SU-DHL-6 (cell line): ENCODE results near the gene MUCL1.

Experiments
- CTCF ChIP-seq: fragments of 200-600 bp; sonication (generic); IDR thresholded peaks from one replicate; pipeline ENCODE4 v1.5.1; 2017; ENCODE audit warnings: antibody characterized with exemption, mild to moderate bottlenecking, low read length, moderate library complexity; ENCODE audit not compliant: insufficient read depth, poor library complexity, severe bottlenecking
- EZH2phosphoT487 ChIP-seq: fragments of 200-600 bp; sonication (generic), shearing (Covaris generic); conservative IDR thresholded peaks from 2 replicates; pipeline ENCODE4 v1.6.1; 2018; ENCODE audit warnings: mild to moderate bottlenecking, antibody characterized with exemption, low read length, moderate library complexity, mixed read lengths

GRCh38 chr12:54829511-54829910 lies 24.8 kb upstream of the MUCL1 start:
- TF ChIP-seq CTCF, result no peak
- no peak for TF ChIP-seq EZH2phosphoT487
